GM10248 (cell line): ENCODE measurements around the gene REG1A.

ENCODE experiments used
- CTCF ChIA-PET: fragments of 300-600 bp; sonication (Branson Sonifier 250); formaldehyde crosslinking; extraction: SDS; loops from one replicate; lab custom pipeline; 2021; ENCODE audit warnings: antibody characterized with exemption; lab: Yijun Ruan, JAX
- POLR2A ChIA-PET: fragments of 350-650 bp; sonication (Branson Sonifier 250); formaldehyde crosslinking; extraction: SDS; loops from one replicate; lab custom pipeline; 2020; ENCODE audit warnings: antibody characterized with exemption; lab: Yijun Ruan, JAX
- DNase-seq: peaks from one replicate; pipeline ENCODE4 v3.0.0; 2012; ENCODE audit errors: extremely low spot score
- TF ChIP-seq, protein P1 (sequence below): IDR thresholded peaks from 2 replicates; pipeline ENCODE4 v1.5.1; 2012; ENCODE audit warnings: mild to moderate bottlenecking, low read depth; ENCODE audit errors: extremely low read depth, missing control alignments, control extremely low read depth

REG1A gene, protein sequence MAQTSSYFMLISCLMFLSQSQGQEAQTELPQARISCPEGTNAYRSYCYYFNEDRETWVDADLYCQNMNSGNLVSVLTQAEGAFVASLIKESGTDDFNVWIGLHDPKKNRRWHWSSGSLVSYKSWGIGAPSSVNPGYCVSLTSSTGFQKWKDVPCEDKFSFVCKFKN

DNA sequence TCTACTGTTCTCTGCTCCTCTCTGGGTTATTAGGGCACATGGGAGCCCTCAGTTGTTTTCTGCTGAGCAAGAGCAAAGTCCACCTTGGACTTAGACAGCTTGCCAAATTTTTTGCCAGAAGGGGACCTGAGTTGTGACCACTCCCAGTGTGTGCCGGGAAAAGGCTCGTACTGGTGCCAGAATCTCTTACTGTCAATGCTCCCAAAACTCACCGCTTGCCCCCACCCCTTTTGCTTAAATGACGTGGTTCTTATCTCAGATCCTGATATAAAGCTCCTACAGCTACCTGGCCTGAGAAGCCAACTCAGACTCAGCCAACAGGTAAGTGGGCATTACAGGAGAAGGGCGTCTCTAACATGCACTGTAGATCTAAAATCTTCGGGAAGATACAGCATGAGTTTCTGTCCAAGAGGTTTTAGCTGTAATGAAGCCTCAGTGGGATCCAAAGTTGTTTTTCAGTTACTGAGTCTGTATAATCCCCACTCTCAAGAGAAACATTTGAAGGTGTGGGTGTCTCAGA, at the start of gene REG1A:
REG1A (plus strand) TSS at position 295 of the 520 bp plus-strand sequence. CDS start 374 bp downstream, outside the sequence.
- ChIA-PET POLR2A (no interaction called here), CTCF (interaction anchor here (1.2 kb wide), 1 partner anchor 58 kb away, joined by 3 read pairs; no protein-coding TSS in a partner anchor)
- TF ChIP-seq, protein P1, sequence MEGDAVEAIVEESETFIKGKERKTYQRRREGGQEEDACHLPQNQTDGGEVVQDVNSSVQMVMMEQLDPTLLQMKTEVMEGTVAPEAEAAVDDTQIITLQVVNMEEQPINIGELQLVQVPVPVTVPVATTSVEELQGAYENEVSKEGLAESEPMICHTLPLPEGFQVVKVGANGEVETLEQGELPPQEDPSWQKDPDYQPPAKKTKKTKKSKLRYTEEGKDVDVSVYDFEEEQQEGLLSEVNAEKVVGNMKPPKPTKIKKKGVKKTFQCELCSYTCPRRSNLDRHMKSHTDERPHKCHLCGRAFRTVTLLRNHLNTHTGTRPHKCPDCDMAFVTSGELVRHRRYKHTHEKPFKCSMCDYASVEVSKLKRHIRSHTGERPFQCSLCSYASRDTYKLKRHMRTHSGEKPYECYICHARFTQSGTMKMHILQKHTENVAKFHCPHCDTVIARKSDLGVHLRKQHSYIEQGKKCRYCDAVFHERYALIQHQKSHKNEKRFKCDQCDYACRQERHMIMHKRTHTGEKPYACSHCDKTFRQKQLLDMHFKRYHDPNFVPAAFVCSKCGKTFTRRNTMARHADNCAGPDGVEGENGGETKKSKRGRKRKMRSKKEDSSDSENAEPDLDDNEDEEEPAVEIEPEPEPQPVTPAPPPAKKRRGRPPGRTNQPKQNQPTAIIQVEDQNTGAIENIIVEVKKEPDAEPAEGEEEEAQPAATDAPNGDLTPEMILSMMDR = no peak
- DNase-seq = no peak

DNA sequence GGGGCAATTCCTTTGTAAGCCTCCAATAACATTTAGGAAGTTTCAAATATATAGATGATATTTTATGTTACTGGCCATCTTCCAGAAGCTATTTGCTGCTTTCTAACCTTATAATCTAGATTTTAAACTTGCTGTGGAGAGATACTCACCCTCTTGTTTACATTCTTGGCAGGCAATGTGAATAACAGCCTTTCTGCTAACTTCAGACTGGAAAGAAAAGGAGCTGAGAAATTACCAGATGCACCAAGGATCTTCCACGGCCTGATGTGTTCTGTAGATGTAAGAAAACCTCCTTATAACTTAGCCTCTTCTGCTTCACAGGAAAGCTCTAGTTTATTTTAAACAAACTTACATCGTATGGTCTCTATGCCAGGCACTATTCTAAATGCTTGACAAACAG, 49.2 kb upstream of the REG1A start:
- DNase-seq = no peak
- TF ChIP-seq, protein P1 = no peak
- ChIA-PET POLR2A (no interaction called here), CTCF (interaction anchor here (1.4 kb wide), 1 partner anchor 9 kb away, joined by 5 read pairs; no protein-coding TSS in a partner anchor)

DNA sequence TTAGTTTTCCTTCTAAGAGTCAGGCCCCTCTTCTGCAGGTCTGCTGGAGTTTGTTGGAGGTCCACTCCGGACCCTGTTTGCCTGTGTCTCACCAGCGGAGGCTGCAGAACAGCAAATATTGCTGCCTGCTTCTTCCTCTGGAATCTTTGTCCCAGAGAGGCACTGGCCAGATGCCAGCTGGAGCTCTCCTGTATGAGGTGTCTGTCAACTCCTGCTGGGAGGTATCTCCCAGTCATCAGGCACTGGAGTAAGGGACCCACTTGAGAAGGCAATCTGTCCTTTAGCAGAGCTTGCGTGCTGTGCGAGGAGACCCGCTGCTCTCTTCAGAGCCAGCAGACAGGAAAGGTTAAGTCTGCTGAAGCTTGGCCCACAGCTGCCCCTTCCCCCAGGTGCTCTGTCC, 37.3 kb upstream of the REG1A start:
- DNase-seq = no peak
- POLR2A ChIA-PET = no interaction called here
- CTCF ChIA-PET = no interaction called here
- TF ChIP-seq, protein P1 = no peak

DNA sequence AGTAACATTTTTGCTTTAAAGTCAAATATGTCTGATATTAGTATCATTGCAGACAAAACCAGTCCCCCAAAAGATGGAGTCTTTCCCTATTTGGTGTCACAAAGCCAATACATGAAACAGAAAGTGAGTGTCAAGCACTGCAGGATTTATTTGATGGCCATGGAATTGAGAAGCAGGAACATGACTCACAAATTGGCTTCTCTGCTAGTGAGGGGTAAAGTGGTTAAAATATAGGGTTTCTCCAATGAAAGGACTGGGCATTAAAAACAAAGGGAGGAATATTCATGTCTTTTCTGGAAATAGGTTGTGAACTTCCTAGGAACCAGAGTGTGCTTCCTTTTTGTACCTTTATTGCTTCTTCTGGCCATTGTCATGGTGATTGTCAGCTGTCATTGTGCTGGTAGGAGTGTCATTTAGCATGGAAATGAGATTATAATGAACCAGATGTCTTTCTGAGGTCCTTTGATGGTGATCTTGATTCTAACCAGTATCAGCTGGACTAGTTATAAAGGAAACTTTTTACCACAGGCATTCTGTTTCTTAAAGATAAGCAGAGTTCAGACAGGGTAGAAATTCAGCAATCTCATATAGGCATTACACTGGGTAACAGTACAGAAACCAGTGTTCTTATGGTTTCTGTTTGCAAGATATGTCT, 36.6 kb upstream of the REG1A start:
- ChIA-PET CTCF (no interaction called here), POLR2A (no interaction called here)
- TF ChIP-seq, protein P1 = no peak
- no peak for DNase-seq

DNA sequence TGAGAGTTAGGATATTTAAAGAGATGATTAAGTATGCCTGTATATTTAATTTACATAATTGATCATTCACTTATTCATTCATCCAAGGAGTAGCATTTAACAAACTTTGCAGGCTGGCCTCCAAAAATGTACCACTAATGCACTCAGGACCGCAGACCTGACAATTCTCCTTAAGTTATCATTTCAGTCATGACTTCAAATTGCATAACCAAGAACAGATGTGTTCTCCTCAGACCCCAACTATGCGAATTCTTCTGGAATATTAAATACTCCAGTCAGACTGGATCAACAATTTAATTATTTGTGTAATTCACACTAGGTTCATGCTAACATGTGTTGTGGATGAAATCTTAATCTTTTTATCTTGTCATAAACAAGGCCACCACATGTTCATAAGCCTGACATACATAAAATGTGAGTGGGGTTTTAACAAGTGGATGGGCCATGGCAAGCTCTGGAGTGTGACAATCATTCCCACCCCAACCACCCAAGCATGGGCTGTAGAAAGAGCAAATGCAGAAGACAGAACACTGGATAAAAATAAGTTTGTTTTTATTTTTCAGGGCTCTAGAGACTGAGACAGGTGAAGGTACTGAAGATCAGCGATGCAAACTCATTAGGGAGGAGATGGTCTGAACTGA, 35.7 kb upstream of the REG1A start:
- ChIA-PET POLR2A (no interaction called here), CTCF (no interaction called here)
- DNase-seq = no peak
- TF ChIP-seq, protein P1 = no peak

DNA sequence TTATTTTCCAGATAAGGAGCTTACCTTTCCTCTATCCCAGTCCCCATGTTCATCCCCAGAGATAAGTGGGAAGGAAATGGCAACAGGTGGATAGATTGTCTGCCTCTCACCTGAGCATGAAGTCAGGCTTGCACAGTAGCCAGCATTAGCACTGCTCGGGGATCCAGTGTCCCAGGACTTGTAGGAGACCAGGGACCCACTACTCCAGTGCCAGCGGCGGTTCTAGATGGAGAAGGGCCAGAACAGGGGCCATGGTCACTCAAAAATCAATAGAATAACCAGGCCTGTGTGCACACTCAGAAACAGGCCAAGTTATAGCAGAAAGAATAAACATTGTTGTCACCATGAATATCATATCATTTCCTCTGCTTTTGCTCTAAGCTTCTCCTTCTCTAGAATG, 34.9 kb upstream of the REG1A start:
- ChIA-PET CTCF (no interaction called here), POLR2A (no interaction called here)
- TF ChIP-seq, protein P1 = no peak
- no peak for DNase-seq
